H1 (cell line): ENCODE measurements around the gene POLN. TPM values are rescaled to one million over a fixed set of nuclear protein-coding genes. Genes with fewer than 3 reads are reported as not detected.

Experiments
- CTCF ChIA-PET: fragments of 300-600 bp; sonication (Branson Sonifier 250); formaldehyde crosslinking; loops from one replicate; lab custom pipeline; 2021; ENCODE audit not compliant: partially characterized antibody; lab: Charles Lee
- POLR2A ChIA-PET: fragments of 300-600 bp; sonication (Branson Sonifier 250); formaldehyde crosslinking; loops from one replicate; lab custom pipeline; 2021; ENCODE audit warnings: inconsistent platforms; ENCODE audit not compliant: partially characterized antibody; lab: Charles Lee
- DNase-seq, 2 experiments: peaks; one replicate each; pipeline versions ENCODE4 v3.0.0 to v3.0.0-alpha.2; 2010 to 2022; ENCODE audit warnings: low spot score in 2 of 2, low read depth in 1 of 2, mixed read lengths in 1 of 2
- FAIRE-seq: peaks from 2 replicates; lab custom pipeline; 2011; peaks lifted over from hg19 to GRCh38; lab: Jason Lieb, UNC
- H2AFZ ChIP-seq: 2 replicates; pipeline ENCODE4 v1.8.1; 2012; ENCODE audit warnings: low read length, inconsistent platforms
- H2AK5ac ChIP-seq: 2 replicates; pipeline ENCODE4 v1.6.1; 2013; ENCODE audit warnings: low read depth, low read length
- H2BK120ac ChIP-seq: replicated peaks from 2 replicates; pipeline ENCODE3; 2013; ENCODE audit warnings: low read depth, low read length, inconsistent platforms
- H2BK12ac ChIP-seq: 2 replicates; pipeline ENCODE4 v1.6.1; 2013; ENCODE audit warnings: low read depth, low read length
- H2BK15ac ChIP-seq: 2 replicates; pipeline ENCODE4 v1.6.1; 2013; ENCODE audit warnings: low read length
- H2BK20ac ChIP-seq: 2 replicates; pipeline ENCODE4 v1.6.1; 2013; ENCODE audit warnings: low read length
- H2BK5ac ChIP-seq: 2 replicates; pipeline ENCODE4 v1.6.1; 2013; ENCODE audit warnings: low read depth, low read length
- H3K14ac ChIP-seq: 2 replicates; pipeline ENCODE4 v1.6.1; 2013; ENCODE audit warnings: inconsistent platforms; ENCODE audit not compliant: insufficient read length
- H3K18ac ChIP-seq: 2 replicates; pipeline ENCODE4 v1.6.1; 2013; ENCODE audit warnings: low read length; ENCODE audit errors: extremely low read depth
- H3K23ac ChIP-seq: 2 replicates; pipeline ENCODE4 v1.6.1; 2013; ENCODE audit warnings: inconsistent platforms; ENCODE audit not compliant: insufficient read length
- H3K23me2 ChIP-seq: 2 replicates; pipeline ENCODE4 v1.6.1; 2013; ENCODE audit warnings: low read depth, low read length
- H3K27ac ChIP-seq: 2 replicates; pipeline ENCODE4 v1.6.1; 2011; ENCODE audit warnings: low read depth, low read length, inconsistent platforms
- H3K27me3 ChIP-seq, 4 experiments: replicated peaks in 1 of 4; 1 replicate in 1 of 4; 2 replicates in 3 of 4; pipeline versions ENCODE4 v1.6.1 to v1.8.1; 2011 to 2013; ENCODE audit warnings: low read length in 3 of 4, mild to moderate bottlenecking in 3 of 4, inconsistent platforms in 2 of 4, mixed read lengths in 2 of 4, moderate library complexity in 1 of 4; ENCODE audit not compliant: control insufficient read depth in 3 of 4, insufficient read depth in 3 of 4; ENCODE audit errors: extremely low read depth in 1 of 4
- H3K36me3 ChIP-seq, 4 experiments: 2 replicates each; pipeline versions ENCODE4 v1.6.1 to v1.8.1; 2011 to 2013; ENCODE audit warnings: mild to moderate bottlenecking in 4 of 4, low read length in 3 of 4, moderate library complexity in 2 of 4, control low read depth in 1 of 4, inconsistent platforms in 1 of 4; ENCODE audit not compliant: insufficient read depth in 4 of 4, control insufficient read depth in 2 of 4
- H3K4ac ChIP-seq: replicated peaks from 2 replicates; pipeline ENCODE3; 2013; ENCODE audit warnings: low read length, low read depth, mixed read lengths, inconsistent platforms; ENCODE audit not compliant: insufficient read length
- H3K4me1 ChIP-seq, 4 experiments: replicated peaks in 1 of 4; 1 replicate in 1 of 4; 2 replicates in 3 of 4; pipeline versions ENCODE4 v1.6.1 to v1.8.1; 2011 to 2013; ENCODE audit warnings: low read length in 3 of 4, inconsistent platforms in 2 of 4, mixed read lengths in 1 of 4; ENCODE audit not compliant: insufficient read depth in 4 of 4, control insufficient read depth in 3 of 4
- H3K4me2 ChIP-seq, 2 experiments: 2 replicates each; pipeline versions ENCODE4 v1.6.1 to v1.8.1; 2011 to 2013; ENCODE audit warnings: low read depth in 2 of 2, low read length in 2 of 2, control low read depth in 1 of 2, inconsistent platforms in 1 of 2, mild to moderate bottlenecking in 1 of 2; ENCODE audit not compliant: insufficient read depth in 1 of 2
- H3K4me3 ChIP-seq, 4 experiments: fragments of 200-600, 300-600 bp in 1 of 4; sonication (generic), shearing (Covaris generic), sonication (Bioruptor Twin) in 1 of 4; 2 replicates each; pipeline versions ENCODE4 v1.5.1 to v1.8.1; 2011 to 2016; ENCODE audit warnings: low read length in 4 of 4, low read depth in 3 of 4, control low read depth in 2 of 4, inconsistent platforms in 2 of 4, mild to moderate bottlenecking in 2 of 4, mixed read lengths in 1 of 4, moderate library complexity in 1 of 4; ENCODE audit not compliant: insufficient read depth in 2 of 4; ENCODE audit errors: extremely low read depth in 1 of 4
- H3K56ac ChIP-seq: replicated peaks from 2 replicates; pipeline ENCODE3; 2013; ENCODE audit warnings: low read depth, mild to moderate bottlenecking, mixed read lengths, low read length, inconsistent platforms; ENCODE audit not compliant: insufficient read length
- H3K79me1 ChIP-seq: 2 replicates; pipeline ENCODE4 v1.6.1; 2013; ENCODE audit warnings: low read depth, low read length, control low read depth
- H3K79me2 ChIP-seq, 2 experiments: 2 replicates each; pipeline versions ENCODE4 v1.6.1 to v1.8.1; 2012 to 2013; ENCODE audit warnings: low read length in 2 of 2, mild to moderate bottlenecking in 2 of 2, inconsistent platforms in 1 of 2; ENCODE audit not compliant: insufficient read depth in 2 of 2, control insufficient read depth in 1 of 2
- H3K9ac ChIP-seq, 4 experiments: replicated peaks in 1 of 4; 1 replicate in 1 of 4; 2 replicates in 3 of 4; pipeline versions ENCODE4 v1.6.1 to v1.8.1; 2011 to 2013; ENCODE audit warnings: low read depth in 3 of 4, low read length in 3 of 4, control low read depth in 2 of 4, mild to moderate bottlenecking in 2 of 4, moderate library complexity in 2 of 4, inconsistent platforms in 1 of 4; ENCODE audit errors: extremely low read depth in 1 of 4
- H3K9me3 ChIP-seq, 2 experiments: 2 replicates each; pipeline versions ENCODE4 v1.6.1 to v1.8.1; 2012 to 2013; ENCODE audit warnings: mild to moderate bottlenecking in 2 of 2, moderate library complexity in 2 of 2, control low read depth in 1 of 2, inconsistent platforms in 1 of 2, low read depth in 1 of 2, low read length in 1 of 2, mixed read lengths in 1 of 2; ENCODE audit not compliant: insufficient read depth in 2 of 2
- H4K20me1 ChIP-seq, 2 experiments: replicated peaks in 1 of 2; 2 replicates each; pipeline versions ENCODE3 to v1.8.1; 2011 to 2013; ENCODE audit warnings: inconsistent platforms in 2 of 2, low read length in 2 of 2, mild to moderate bottlenecking in 1 of 2; ENCODE audit not compliant: insufficient read depth in 2 of 2, control insufficient read depth in 1 of 2
- H4K5ac ChIP-seq: 2 replicates; pipeline ENCODE4 v1.6.1; 2013; ENCODE audit warnings: low read length, low read depth, mixed read lengths, inconsistent platforms; ENCODE audit not compliant: insufficient read length
- H4K8ac ChIP-seq: 2 replicates; pipeline ENCODE4 v1.8.0; 2013; ENCODE audit warnings: mild to moderate bottlenecking, moderate library complexity, low read length, inconsistent platforms; ENCODE audit not compliant: insufficient read depth; ENCODE audit errors: extremely low read depth
- H4K91ac ChIP-seq: replicated peaks from 2 replicates; pipeline ENCODE3; 2013; ENCODE audit warnings: low read length, mixed read lengths, inconsistent platforms; ENCODE audit not compliant: insufficient read length
- BACH1 ChIP-seq: IDR thresholded peaks from 2 replicates; pipeline ENCODE4 v1.6.1; 2012; ENCODE audit warnings: low read length, improper control_type of control experiment
- JUN ChIP-seq: IDR thresholded peaks from 2 replicates; pipeline ENCODE4 v1.6.1; 2011; ENCODE audit warnings: low read depth, mild to moderate bottlenecking, improper control_type of control experiment, low read length
- MAFK ChIP-seq: IDR thresholded peaks from 2 replicates; pipeline ENCODE4 v1.6.1; 2012; ENCODE audit warnings: low read depth, mild to moderate bottlenecking, improper control_type of control experiment, low read length
- SIRT6 ChIP-seq: IDR thresholded peaks from one replicate; pipeline ENCODE4 v1.7.1; 2012; ENCODE audit warnings: low read length, inconsistent platforms
- SUZ12 ChIP-seq: fragments of 200-600 bp; sonication (generic); IDR thresholded peaks from 2 replicates; pipeline ENCODE4 v1.6.1; 2012; ENCODE audit warnings: mild to moderate bottlenecking, inconsistent platforms, low read length, moderate library complexity, mixed read lengths
- WGBS, 2 experiments: shearing (Covaris generic) in 1 of 2; methylation state at CpG; one replicate each; pipeline versions ENCODE4 v1.1.6 to v1.1.7; 2013 to 2015; ENCODE audit warnings: low lambda C conversion rate in 2 of 2, mixed read lengths in 2 of 2, inconsistent platforms in 1 of 2, low coverage in 1 of 2, missing lambda C conversion rate in 1 of 2; ENCODE audit not compliant: insufficient replicate concordance in 2 of 2, insufficient coverage in 1 of 2, insufficient read length in 1 of 2; ENCODE audit errors: extremely low coverage in 1 of 2, missing lambda C conversion rate in 1 of 2; 5-methylcytosine and 5-hydroxymethylcytosine counted together
- polyA plus RNA-seq, 7 experiments: library from polyadenylated mRNA; depleted of rRNA in 3 of 7; stranded (reverse) in 5 of 7; unstranded in 2 of 7; fragments of >200 nt in 5 of 7; fragments of 200-250 nt in 2 of 7; gene quantifications; 1 replicate in 5 of 7; 2 replicates in 1 of 7; 4 replicates in 1 of 7; pipeline versions ENCODE4 v1.2.1 to v1.2.3, GENCODE V29; 2011 to 2013; ENCODE audit warnings: missing spikeins in 2 of 7, mixed read lengths in 2 of 7
- total RNA-seq: library from RNA; stranded (reverse); fragmentation: NEBNext Ultra II Directional; extraction: Animal tissue kit (Norgen Biotek cat#: 25700); gene quantifications from 2 replicates; pipeline ENCODE4 v1.2.1, GENCODE V29; 2021
- TF ChIP-seq, protein P1 (sequence below), 3 experiments: IDR thresholded peaks; 1 replicate in 2 of 3; 2 replicates in 1 of 3; pipeline versions ENCODE4 v1.5.1 to v1.6.1; 2011; ENCODE audit warnings: low read length in 3 of 3, mild to moderate bottlenecking in 3 of 3, inconsistent platforms in 2 of 3, low read depth in 1 of 3, moderate library complexity in 1 of 3; ENCODE audit not compliant: insufficient read depth in 1 of 3; ENCODE audit errors: control extremely low read depth in 1 of 3

POLN gene
- total and polyA plus RNA-seq, 2 of the 8 experiments (the other 6 are each of a cell fraction or from before 2014, with no cell fraction given), result 0.98 to 1.5 TPM

GRCh38 chr4:2042204-2042946 lies 199.5 kb downstream of the POLN start:
- no peak overlapping the region for H3K9ac ChIP-seq
- no peak overlapping the region for H2BK20ac ChIP-seq
- no peak overlapping the region for H3K27ac ChIP-seq
- no peak overlapping the region; the same call in 1 of the 2 replicates for H3K18ac ChIP-seq
- no peak overlapping the region for H4K91ac ChIP-seq
- H2BK15ac ChIP-seq, result no peak overlapping the region
- H2AFZ ChIP-seq, result no peak overlapping the region
- H3K79me1 ChIP-seq, result no peaks in the 10 kb centered on the region
- no peak overlapping the region for H3K56ac ChIP-seq
- H4K20me1 ChIP-seq, result peaks cover 0 to 9% of the 10 kb centered on the region in 2 experiments
- H3K4me1 ChIP-seq, result peaks cover 0 to 8% (median 3%) of the 10 kb centered on the region in 4 experiments; a peak in 5 of 7 replicates
- peak in 1 of 2 experiments; percentile 69 for DNase-seq
- POLR2A ChIA-PET, result interaction anchor here (2.3 kb wide), 1 partner anchor 33 kb away, joined by 6 read pairs; the partner anchor contains the start of gene NELFA
- H4K5ac ChIP-seq, result no peak overlapping the region
- peaks cover 21 to 52% (median 45%) of the 10 kb centered on the region in 4 experiments for H3K27me3 ChIP-seq
- H3K79me2 ChIP-seq, result no peaks in the 10 kb centered on the region
- H3K9me3 ChIP-seq, result peaks cover 0 to 8% of the 10 kb centered on the region in 2 experiments; a peak in 1 of 4 replicates
- H3K23ac ChIP-seq, result no peak overlapping the region
- peaks cover 12% of the 10 kb centered on the region; the same call in 1 of the 2 replicates for H3K23me2 ChIP-seq
- H2BK12ac ChIP-seq, result no peak overlapping the region
- FAIRE-seq, result no peak
- no peaks in the 10 kb centered on the region; a peak in 1 of 8 replicates for H3K36me3 ChIP-seq
- no peak overlapping the region for H2AK5ac ChIP-seq
- no peak overlapping the region for H2BK120ac ChIP-seq
- H2BK5ac ChIP-seq, result no peak overlapping the region
- no peak overlapping the region for H3K4ac ChIP-seq
- H3K4me3 ChIP-seq, result peak overlapping the region; percentile 48 to 72 (median 58)
- H3K4me2 ChIP-seq, result peak overlapping the region; percentile 47 to 73
- WGBS, 2 experiments, result 11% methylated on average over 15 of the region's 80 CpGs; no CpG with 5 or more reads in 1 of the 2 experiments
- no peak overlapping the region for H3K14ac ChIP-seq
- CTCF ChIA-PET, result no interaction called here
- TF ChIP-seq BACH1 (no peak), MAFK (no peak), SIRT6 (no peak), SUZ12 (peak; percentile 28), JUN (no peak)
- TF ChIP-seq, protein P1, sequence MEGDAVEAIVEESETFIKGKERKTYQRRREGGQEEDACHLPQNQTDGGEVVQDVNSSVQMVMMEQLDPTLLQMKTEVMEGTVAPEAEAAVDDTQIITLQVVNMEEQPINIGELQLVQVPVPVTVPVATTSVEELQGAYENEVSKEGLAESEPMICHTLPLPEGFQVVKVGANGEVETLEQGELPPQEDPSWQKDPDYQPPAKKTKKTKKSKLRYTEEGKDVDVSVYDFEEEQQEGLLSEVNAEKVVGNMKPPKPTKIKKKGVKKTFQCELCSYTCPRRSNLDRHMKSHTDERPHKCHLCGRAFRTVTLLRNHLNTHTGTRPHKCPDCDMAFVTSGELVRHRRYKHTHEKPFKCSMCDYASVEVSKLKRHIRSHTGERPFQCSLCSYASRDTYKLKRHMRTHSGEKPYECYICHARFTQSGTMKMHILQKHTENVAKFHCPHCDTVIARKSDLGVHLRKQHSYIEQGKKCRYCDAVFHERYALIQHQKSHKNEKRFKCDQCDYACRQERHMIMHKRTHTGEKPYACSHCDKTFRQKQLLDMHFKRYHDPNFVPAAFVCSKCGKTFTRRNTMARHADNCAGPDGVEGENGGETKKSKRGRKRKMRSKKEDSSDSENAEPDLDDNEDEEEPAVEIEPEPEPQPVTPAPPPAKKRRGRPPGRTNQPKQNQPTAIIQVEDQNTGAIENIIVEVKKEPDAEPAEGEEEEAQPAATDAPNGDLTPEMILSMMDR (IDR thresholded peaks at IDR 0.05; ENCODE audit: control extremely low read depth in 1 of 3, insufficient read depth in 1 of 3, low read depth in 1 of 3, low read length in 3 of 3), result no peak
- TF ChIP-seq, all 59 proteins: peak for 1
- H4K8ac ChIP-seq, result no peak overlapping the region
